ENCODE data around the gene SLCO3A1. TPM values are rescaled to one million over a fixed set of nuclear protein-coding genes. Genes with fewer than 3 reads are reported as not detected.

Gene SLCO3A1
- total RNA-seq, 1 experiment from 2014 or later, result 5.1 TPM

DNA sequence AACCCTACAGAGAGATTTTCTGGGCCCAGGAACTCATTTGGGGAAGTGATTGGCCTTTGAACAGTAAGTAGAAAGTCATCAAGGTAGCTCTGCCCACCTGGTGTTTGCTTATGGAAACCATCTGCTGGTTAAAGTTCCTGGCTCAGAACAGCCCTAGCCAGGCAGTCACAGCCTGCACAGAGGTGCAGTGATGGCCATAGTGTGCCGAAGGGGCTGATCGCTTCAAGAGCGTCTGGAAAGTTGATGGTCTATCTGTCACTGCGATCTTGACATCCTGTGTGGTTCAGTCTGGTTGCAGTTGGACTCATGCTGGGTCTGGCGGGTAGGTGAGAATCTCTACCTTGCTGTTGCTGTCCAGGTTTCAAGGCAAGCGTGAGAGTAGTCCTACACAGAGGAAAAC, 151.6 kb downstream of the SLCO3A1 start:
- no peak for ATAC-seq
- CTCF ChIA-PET, result no interaction called here
- TF ChIP-seq, protein P1, sequence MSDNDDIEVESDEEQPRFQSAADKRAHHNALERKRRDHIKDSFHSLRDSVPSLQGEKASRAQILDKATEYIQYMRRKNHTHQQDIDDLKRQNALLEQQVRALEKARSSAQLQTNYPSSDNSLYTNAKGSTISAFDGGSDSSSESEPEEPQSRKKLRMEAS (IDR thresholded peaks at IDR 0.05), result no peak
- TF ChIP-seq, protein P2, sequence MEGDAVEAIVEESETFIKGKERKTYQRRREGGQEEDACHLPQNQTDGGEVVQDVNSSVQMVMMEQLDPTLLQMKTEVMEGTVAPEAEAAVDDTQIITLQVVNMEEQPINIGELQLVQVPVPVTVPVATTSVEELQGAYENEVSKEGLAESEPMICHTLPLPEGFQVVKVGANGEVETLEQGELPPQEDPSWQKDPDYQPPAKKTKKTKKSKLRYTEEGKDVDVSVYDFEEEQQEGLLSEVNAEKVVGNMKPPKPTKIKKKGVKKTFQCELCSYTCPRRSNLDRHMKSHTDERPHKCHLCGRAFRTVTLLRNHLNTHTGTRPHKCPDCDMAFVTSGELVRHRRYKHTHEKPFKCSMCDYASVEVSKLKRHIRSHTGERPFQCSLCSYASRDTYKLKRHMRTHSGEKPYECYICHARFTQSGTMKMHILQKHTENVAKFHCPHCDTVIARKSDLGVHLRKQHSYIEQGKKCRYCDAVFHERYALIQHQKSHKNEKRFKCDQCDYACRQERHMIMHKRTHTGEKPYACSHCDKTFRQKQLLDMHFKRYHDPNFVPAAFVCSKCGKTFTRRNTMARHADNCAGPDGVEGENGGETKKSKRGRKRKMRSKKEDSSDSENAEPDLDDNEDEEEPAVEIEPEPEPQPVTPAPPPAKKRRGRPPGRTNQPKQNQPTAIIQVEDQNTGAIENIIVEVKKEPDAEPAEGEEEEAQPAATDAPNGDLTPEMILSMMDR (IDR thresholded peaks at IDR 0.05 in 2 of 3, conservative IDR thresholded peaks at IDR 0.05 in 1 of 3; ENCODE audit: borderline replicate concordance in 1 of 3, insufficient read depth in 1 of 3, low read depth in 2 of 3, low read length in 2 of 3), result no peak
- TF ChIP-seq EZH2phosphoT487 (IDR thresholded peaks at IDR 0.05; ENCODE audit: borderline replicate concordance), result no peak
- TF ChIP-seq ELF1 (IDR thresholded peaks at IDR 0.05; ENCODE audit: borderline replicate concordance, low read depth), result no peak
- TF ChIP-seq FOSL1 (IDR thresholded peaks at IDR 0.05; ENCODE audit: low read depth), result no peak
- no peak for TF ChIP-seq SP1 (IDR thresholded peaks at IDR 0.05; ENCODE audit: low read depth)
- TF ChIP-seq SIN3A (IDR thresholded peaks at IDR 0.05; ENCODE audit: low read depth), result no peak
- TF ChIP-seq, protein P3, sequence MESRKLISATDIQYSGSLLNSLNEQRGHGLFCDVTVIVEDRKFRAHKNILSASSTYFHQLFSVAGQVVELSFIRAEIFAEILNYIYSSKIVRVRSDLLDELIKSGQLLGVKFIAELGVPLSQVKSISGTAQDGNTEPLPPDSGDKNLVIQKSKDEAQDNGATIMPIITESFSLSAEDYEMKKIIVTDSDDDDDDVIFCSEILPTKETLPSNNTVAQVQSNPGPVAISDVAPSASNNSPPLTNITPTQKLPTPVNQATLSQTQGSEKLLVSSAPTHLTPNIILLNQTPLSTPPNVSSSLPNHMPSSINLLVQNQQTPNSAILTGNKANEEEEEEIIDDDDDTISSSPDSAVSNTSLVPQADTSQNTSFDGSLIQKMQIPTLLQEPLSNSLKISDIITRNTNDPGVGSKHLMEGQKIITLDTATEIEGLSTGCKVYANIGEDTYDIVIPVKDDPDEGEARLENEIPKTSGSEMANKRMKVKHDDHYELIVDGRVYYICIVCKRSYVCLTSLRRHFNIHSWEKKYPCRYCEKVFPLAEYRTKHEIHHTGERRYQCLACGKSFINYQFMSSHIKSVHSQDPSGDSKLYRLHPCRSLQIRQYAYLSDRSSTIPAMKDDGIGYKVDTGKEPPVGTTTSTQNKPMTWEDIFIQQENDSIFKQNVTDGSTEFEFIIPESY (IDR thresholded peaks at IDR 0.05; ENCODE audit: extremely low read depth, insufficient replicate concordance, low read length), result no peak
- TF ChIP-seq ZNF274 (IDR thresholded peaks at IDR 0.05; ENCODE audit: low read depth, low read length), result no peak
- no peak for TF ChIP-seq SRF (IDR thresholded peaks at IDR 0.05; ENCODE audit: low read depth)
- TF ChIP-seq TCF7L2 (IDR thresholded peaks at IDR 0.05; ENCODE audit: borderline replicate concordance, extremely low read depth, insufficient read depth, insufficient read length), result no peak

More for the DNA sequence above, 151.6 kb downstream of the SLCO3A1 start:
- BruUV-seq (replicated peaks), result no TSS peak
- no peaks in the 10 kb centered on the region for H3K4me1 ChIP-seq (ENCODE audit: control insufficient read depth in 1 of 2, insufficient read depth in 2 of 2, low read length in 2 of 2)
- no peaks in the 10 kb centered on the region for H3K36me3 ChIP-seq (ENCODE audit: control insufficient read depth in 1 of 2, insufficient read depth in 2 of 2, low read length in 2 of 2)
- H3K9ac ChIP-seq (ENCODE audit: low read length), result no peak overlapping the region
- H3K4me2 ChIP-seq (ENCODE audit: low read length), result no peak overlapping the region
- no peak for DNase-seq (ENCODE audit: low read depth, low spot score)
- ChIA-PET RAD21 (ENCODE audit: low non-redundant PET in 1 of 2, low total read pairs in 2 of 2, uncharacterized antibody in 2 of 2, unreplicated experiment in 2 of 2) (no interaction called here), POLR2A (no interaction called here)
- H4K20me1 ChIP-seq (ENCODE audit: insufficient read depth), result no peaks in the 10 kb centered on the region; the same call in 1 of the 2 replicates
- no peaks in the 10 kb centered on the region for H3K9me3 ChIP-seq (ENCODE audit: control insufficient read depth in 1 of 2, insufficient read depth in 1 of 2, low read depth in 1 of 2, low read length in 2 of 2)
- no peaks in the 10 kb centered on the region; the same call in 1 of the 2 replicates for H3K27me3 ChIP-seq (ENCODE audit: insufficient read depth, low read length)
- no peaks in the 10 kb centered on the region for H3K79me2 ChIP-seq (ENCODE audit: insufficient read depth, low read length)
- H3K4me3 ChIP-seq (replicated peaks in 1 of 2; ENCODE audit: low read depth in 1 of 2, low read length in 2 of 2), result no peak overlapping the region
- H3K9me2 ChIP-seq (ENCODE audit: insufficient read depth), result no peaks in the 10 kb centered on the region
- intact Hi-C loops (cut with micrococcal nuclease), result no loop called here
- H2AFZ ChIP-seq (ENCODE audit: low read depth, low read length, poor library complexity, severe bottlenecking), result no peak overlapping the region
- H3K27ac ChIP-seq (ENCODE audit: low read depth, low read length), result no peak overlapping the region

All from HCT116 (cell line).